OCI-LY3 (cell line): Measurements from ENCODE around the gene AKR1C4.
"Not testable (repeated sequence)": the region's sequence is repeated elsewhere in the genome, so short reads cannot be mapped to it uniquely, and the experiment has no call there.

Source experiments
- H2AFZ ChIP-seq: fragments of 200-600, 300-600 bp; shearing (Covaris generic); 2 replicates; pipeline ENCODE4 v1.6.0; 2014; ENCODE audit warnings: antibody characterized with exemption, low read depth, low read length
- H3K27ac ChIP-seq: fragments of 200-600, 300-600 bp; sonication (generic); 2 replicates; pipeline ENCODE4 v1.5.1; 2014; ENCODE audit warnings: mild to moderate bottlenecking, low read length, moderate library complexity, mixed read lengths
- H3K27me3 ChIP-seq: fragments of 200-600, 300-600 bp; sonication (generic); 2 replicates; pipeline ENCODE4 v1.6.1; 2014; ENCODE audit warnings: low read depth, low read length, mixed read lengths
- H3K36me3 ChIP-seq: fragments of 200-600, 300-600 bp; sonication (generic); replicated peaks from 2 replicates; pipeline ENCODE3; 2014; ENCODE audit warnings: low read depth, low read length, mixed read lengths
- H3K4me1 ChIP-seq: fragments of 300-600, 200-600 bp; sonication (generic); 2 replicates; pipeline ENCODE4 v1.6.1; 2014; ENCODE audit warnings: low read length, mixed read lengths
- H3K4me2 ChIP-seq: fragments of 200-600, 300-600 bp; sonication (generic); 2 replicates; pipeline ENCODE4 v1.6.1; 2014; ENCODE audit warnings: low read length, mixed read lengths
- H3K4me3 ChIP-seq: fragments of 300-600, 200-600 bp; sonication (generic); 2 replicates; pipeline ENCODE4 v1.5.1; 2014; ENCODE audit warnings: antibody characterized with exemption, mild to moderate bottlenecking, low read length, moderate library complexity
- H3K79me2 ChIP-seq: fragments of 300-600, 200-600 bp; shearing (Covaris generic); 2 replicates; pipeline ENCODE4 v1.6.1; 2014; ENCODE audit warnings: mild to moderate bottlenecking, low read length, mixed read lengths
- H3K9ac ChIP-seq: fragments of 300-600, 200-600 bp; shearing (Covaris generic); 2 replicates; pipeline ENCODE4 v1.6.0; 2014; ENCODE audit warnings: mild to moderate bottlenecking, low read length, moderate library complexity
- H3K9me3 ChIP-seq: fragments of 200-600, 300-600 bp; shearing (Covaris generic); 2 replicates; pipeline ENCODE4 v1.6.1; 2014; ENCODE audit warnings: low read length, mixed read lengths; ENCODE audit not compliant: insufficient read depth
- H4K20me1 ChIP-seq: fragments of 200-600, 300-600 bp; sonication (generic); 2 replicates; pipeline ENCODE4 v1.6.1; 2016; ENCODE audit warnings: low read length, mixed read lengths; ENCODE audit not compliant: insufficient read depth
- EZH2phosphoT487 ChIP-seq: fragments of 200-600 bp; shearing (Covaris generic); IDR thresholded peaks from 2 replicates; pipeline ENCODE4 v1.6.1; 2018; ENCODE audit warnings: antibody characterized with exemption, mixed run types, low read depth
- TF ChIP-seq, protein P1 (sequence below): fragments of 200-600, 300-600 bp; sonication (generic); IDR thresholded peaks from 2 replicates; pipeline ENCODE4 v1.5.1; 2014; ENCODE audit warnings: antibody characterized with exemption, low read length, low read depth

AKR1C4 gene

GRCh38 chr10:5219262-5219661, 22.6 kb downstream of the AKR1C4 start:
- no peak for TF ChIP-seq EZH2phosphoT487
- TF ChIP-seq, protein P1, sequence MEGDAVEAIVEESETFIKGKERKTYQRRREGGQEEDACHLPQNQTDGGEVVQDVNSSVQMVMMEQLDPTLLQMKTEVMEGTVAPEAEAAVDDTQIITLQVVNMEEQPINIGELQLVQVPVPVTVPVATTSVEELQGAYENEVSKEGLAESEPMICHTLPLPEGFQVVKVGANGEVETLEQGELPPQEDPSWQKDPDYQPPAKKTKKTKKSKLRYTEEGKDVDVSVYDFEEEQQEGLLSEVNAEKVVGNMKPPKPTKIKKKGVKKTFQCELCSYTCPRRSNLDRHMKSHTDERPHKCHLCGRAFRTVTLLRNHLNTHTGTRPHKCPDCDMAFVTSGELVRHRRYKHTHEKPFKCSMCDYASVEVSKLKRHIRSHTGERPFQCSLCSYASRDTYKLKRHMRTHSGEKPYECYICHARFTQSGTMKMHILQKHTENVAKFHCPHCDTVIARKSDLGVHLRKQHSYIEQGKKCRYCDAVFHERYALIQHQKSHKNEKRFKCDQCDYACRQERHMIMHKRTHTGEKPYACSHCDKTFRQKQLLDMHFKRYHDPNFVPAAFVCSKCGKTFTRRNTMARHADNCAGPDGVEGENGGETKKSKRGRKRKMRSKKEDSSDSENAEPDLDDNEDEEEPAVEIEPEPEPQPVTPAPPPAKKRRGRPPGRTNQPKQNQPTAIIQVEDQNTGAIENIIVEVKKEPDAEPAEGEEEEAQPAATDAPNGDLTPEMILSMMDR: no peak
- H3K27me3 ChIP-seq: no peaks in the 10 kb centered on the region

GRCh38 chr10:5222942-5223341, 26.3 kb downstream of the AKR1C4 start:
- H3K27me3 ChIP-seq, H3K9me3 ChIP-seq, H3K27ac ChIP-seq, H2AFZ ChIP-seq, H3K4me3 ChIP-seq, H3K9ac ChIP-seq, H3K79me2 ChIP-seq, H3K36me3 ChIP-seq, H3K4me1 ChIP-seq, H3K4me2 ChIP-seq, H4K20me1 ChIP-seq: not testable (repeated sequence)

More at GRCh38 chr10:5219262-5219661, 22.6 kb downstream of the AKR1C4 start:
- H3K36me3 ChIP-seq: no peaks in the 10 kb centered on the region
- no peak overlapping the region for H3K27ac ChIP-seq
- no peaks in the 10 kb centered on the region for H3K4me1 ChIP-seq
- no peaks in the 10 kb centered on the region for H3K79me2 ChIP-seq
- H2AFZ ChIP-seq: no peak overlapping the region
- H3K9ac ChIP-seq: no peak overlapping the region
- H4K20me1 ChIP-seq: no peaks in the 10 kb centered on the region
- no peaks in the 10 kb centered on the region for H3K9me3 ChIP-seq
- no peak overlapping the region for H3K4me3 ChIP-seq
- H3K4me2 ChIP-seq: no peak overlapping the region

DNA sequence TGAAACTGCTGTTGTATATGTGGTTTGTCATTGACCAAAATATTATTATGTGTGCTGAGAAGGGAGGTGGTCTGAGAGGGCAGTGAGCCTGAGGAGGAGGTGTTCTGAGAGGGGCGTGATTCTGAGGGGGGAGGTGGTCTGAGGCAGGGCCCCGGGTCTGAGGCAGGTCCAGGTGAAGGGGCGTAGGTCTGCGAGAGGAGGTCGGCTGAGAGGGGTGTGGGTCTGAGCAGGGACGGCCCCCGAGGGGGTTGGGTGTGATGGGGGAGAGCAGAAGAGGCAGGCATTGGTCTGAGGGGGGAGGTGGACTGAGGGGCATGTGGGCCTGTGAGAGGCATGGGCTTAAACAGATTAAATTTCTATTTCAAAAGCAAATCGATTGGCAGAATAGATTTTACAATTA, 32.4 kb downstream of the AKR1C4 start:
- Histone ChIP-seq H4K20me1 (no peaks in the 10 kb centered on the region), H3K4me2 (no peak overlapping the region), H3K27ac (no peak overlapping the region)

DNA sequence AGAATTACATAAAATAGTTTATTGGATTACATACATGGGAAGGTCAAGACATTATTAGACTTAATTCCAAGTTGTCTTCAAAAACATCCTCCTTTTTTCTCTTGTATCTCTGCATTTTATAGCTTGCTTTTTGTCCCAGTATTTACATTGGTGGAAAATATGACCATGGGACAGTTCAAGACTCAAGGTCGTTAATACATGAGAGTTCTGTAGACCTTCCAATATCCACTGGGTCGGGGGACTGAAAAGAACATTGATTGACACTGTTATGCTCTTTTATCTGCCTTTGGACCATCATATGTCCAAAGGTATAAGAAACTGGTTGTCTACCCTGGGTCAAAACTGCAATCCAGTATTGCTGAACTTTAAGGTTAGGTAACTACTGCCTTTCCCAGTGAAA, 36.7 kb downstream of the AKR1C4 start:
- no peak overlapping the region for H3K27ac ChIP-seq
- H3K4me2 ChIP-seq: no peak overlapping the region

More for the DNA sequence above, 32.4 kb downstream of the AKR1C4 start:
- Histone ChIP-seq H3K79me2 (no peaks in the 10 kb centered on the region), H2AFZ (no peak overlapping the region), H3K27me3 (no peaks in the 10 kb centered on the region), H3K9ac (no peak overlapping the region), H3K4me1 (no peaks in the 10 kb centered on the region), H3K9me3 (no peaks in the 10 kb centered on the region), H3K4me3 (no peak overlapping the region), H3K36me3 (no peaks in the 10 kb centered on the region)
- TF ChIP-seq, protein P1: no peak
- TF ChIP-seq EZH2phosphoT487: no peak

More for the DNA sequence above, 36.7 kb downstream of the AKR1C4 start:
- no peak overlapping the region for H3K9ac ChIP-seq
- no peaks in the 10 kb centered on the region for H4K20me1 ChIP-seq
- H3K4me1 ChIP-seq: no peaks in the 10 kb centered on the region
- H3K79me2 ChIP-seq: no peaks in the 10 kb centered on the region
- H3K9me3 ChIP-seq: no peaks in the 10 kb centered on the region
- TF ChIP-seq, protein P1: no peak
- TF ChIP-seq EZH2phosphoT487: no peak
- no peaks in the 10 kb centered on the region for H3K27me3 ChIP-seq
- no peak overlapping the region for H3K4me3 ChIP-seq
- H3K36me3 ChIP-seq: no peaks in the 10 kb centered on the region
- no peak overlapping the region for H2AFZ ChIP-seq
